Keratinocyte (primary cell): ENCODE data around the gene GPR42. TPM values are rescaled to one million over a fixed set of nuclear protein-coding genes. Genes with fewer than 3 reads are reported as not detected.

Source experiments
- DNase-seq: peaks from one replicate; pipeline ENCODE4 v3.0.0-alpha.2; 2011; ENCODE audit warnings: low read depth, missing footprints, low spot score
- FAIRE-seq: peaks from 2 replicates; lab custom pipeline; 2011; peaks lifted over from hg19 to GRCh38; lab: Jason Lieb, UNC
- H2AFZ ChIP-seq: 2 replicates; pipeline ENCODE4 v1.6.0; 2012; ENCODE audit warnings: low read length, control low read depth, inconsistent platforms; ENCODE audit not compliant: control insufficient read depth
- H3K27ac ChIP-seq: 2 replicates; pipeline ENCODE4 v1.5.1; 2011; ENCODE audit warnings: low read length; ENCODE audit not compliant: control insufficient read depth, insufficient read depth
- H3K27me3 ChIP-seq: 3 replicates; pipeline ENCODE4 v1.6.0; 2011; ENCODE audit warnings: low read length; ENCODE audit not compliant: control insufficient read depth, insufficient read depth; ENCODE audit errors: extremely low read depth
- H3K36me3 ChIP-seq, 2 experiments: 2 replicates in 1 of 2; 3 replicates in 1 of 2; pipeline ENCODE4 v1.5.1; 2011; ENCODE audit warnings: low read length in 2 of 2, mild to moderate bottlenecking in 1 of 2; ENCODE audit not compliant: control insufficient read depth in 2 of 2, insufficient read depth in 2 of 2; ENCODE audit errors: extremely low read depth in 1 of 2
- H3K4me1 ChIP-seq: 3 replicates; pipeline ENCODE4 v1.5.1; 2011; ENCODE audit warnings: low read length; ENCODE audit not compliant: control insufficient read depth, insufficient read depth; ENCODE audit errors: extremely low read depth
- H3K4me2 ChIP-seq: 3 replicates; pipeline ENCODE4 v1.6.0; 2011; ENCODE audit warnings: low read depth, low read length; ENCODE audit not compliant: control insufficient read depth, insufficient read depth; ENCODE audit errors: extremely low read depth
- H3K4me3 ChIP-seq, 3 experiments: fragments of 200-600 bp in 1 of 3; sonication (generic) in 1 of 3; 2 replicates in 2 of 3; 3 replicates in 1 of 3; pipeline ENCODE4 v1.5.1; 2011 to 2016; ENCODE audit warnings: low read length in 3 of 3, mild to moderate bottlenecking in 3 of 3, control low read depth in 2 of 3, inconsistent platforms in 1 of 3, low read depth in 1 of 3, mixed read lengths in 1 of 3, mixed run types in 1 of 3, moderate library complexity in 1 of 3; ENCODE audit not compliant: control insufficient read depth in 2 of 3, insufficient read depth in 2 of 3; ENCODE audit errors: extremely low read depth in 1 of 3
- H3K79me2 ChIP-seq: 2 replicates; pipeline ENCODE4 v1.6.0; 2012; ENCODE audit warnings: low read length; ENCODE audit not compliant: control insufficient read depth, insufficient read depth
- H3K9ac ChIP-seq: 3 replicates; pipeline ENCODE4 v1.6.0; 2011; ENCODE audit warnings: low read length; ENCODE audit not compliant: control insufficient read depth, insufficient read depth; ENCODE audit errors: extremely low read depth
- H3K9me1 ChIP-seq: 3 replicates; pipeline ENCODE4 v1.6.0; 2011; ENCODE audit warnings: low read length; ENCODE audit not compliant: control insufficient read depth, insufficient read depth; ENCODE audit errors: extremely low read depth
- H3K9me3 ChIP-seq: 2 replicates; pipeline ENCODE4 v1.5.1; 2012; ENCODE audit warnings: low read depth, low read length; ENCODE audit not compliant: control insufficient read depth
- H4K20me1 ChIP-seq: 3 replicates; pipeline ENCODE4 v1.6.0; 2011; ENCODE audit warnings: low read length; ENCODE audit not compliant: control insufficient read depth, insufficient read depth; ENCODE audit errors: extremely low read depth
- CTCF ChIP-seq, 3 experiments: IDR thresholded peaks in 1 of 3; conservative IDR thresholded peaks in 1 of 3; optimal IDR thresholded peaks in 1 of 3; 2 replicates in 2 of 3; 3 replicates in 1 of 3; pipeline versions ENCODE3 to v1.5.1; 2011; ENCODE audit warnings: low read length in 3 of 3, mild to moderate bottlenecking in 3 of 3, moderate library complexity in 2 of 3, control low read depth in 1 of 3, inconsistent platforms in 1 of 3; ENCODE audit not compliant: insufficient read depth in 2 of 3; ENCODE audit errors: extremely low read depth in 1 of 3
- EZH2 ChIP-seq: IDR thresholded peaks from one replicate; pipeline ENCODE4 v1.6.1; 2012; ENCODE audit warnings: inconsistent platforms, mild to moderate bottlenecking, low read length, moderate library complexity
- dilution Hi-C: fragments of 300-500 bp; cut with MboI; formaldehyde crosslinking; loops from one replicate; pipeline ENCODE4 v1.7.0; 2020; ENCODE audit warnings: low sequenced_read_pairs; ENCODE audit not compliant: extremely low pct_ligation_motif_present
- polyA plus RNA-seq, 5 experiments: library from polyadenylated mRNA; depleted of rRNA in 3 of 5; stranded (reverse) in 3 of 5; stranded (forward) in 1 of 5; unstranded in 1 of 5; fragments of >200 nt; gene quantifications; 1 replicate in 1 of 5; 2 replicates in 3 of 5; 3 replicates in 1 of 5; pipeline versions ENCODE4 v1.2.1 to v1.2.3, GENCODE V29; 2011 to 2012; ENCODE audit warnings: missing spikeins in 2 of 5, low read depth in 1 of 5, low replicate concordance in 1 of 5

GPR42 gene
- polyA plus RNA-seq, 1 donor (not counting 4 experiments of a cell fraction or from before 2014, with no cell fraction given): not detected

- dilution Hi-C loops: no loop called here
These were observed 9.9 kb upstream of the GPR42 start for GRCh38 chr19:35360880-35361420.

GRCh38 chr19:35362261-35363000 lies 8.4 kb upstream of the GPR42 start:
- no peaks in the 10 kb centered on the region for H3K36me3 ChIP-seq
- no peak for FAIRE-seq
- dilution Hi-C loops: no loop called here
- no peak overlapping the region for H2AFZ ChIP-seq
- H3K9ac ChIP-seq: no peak overlapping the region
- no peak overlapping the region for H3K27ac ChIP-seq
- peaks cover 5% of the 10 kb centered on the region for H3K27me3 ChIP-seq
- DNase-seq: no peak
- H3K4me3 ChIP-seq: no peak overlapping the region
- no peaks in the 10 kb centered on the region for H3K4me1 ChIP-seq
- H3K79me2 ChIP-seq: no peaks in the 10 kb centered on the region
- H3K9me1 ChIP-seq: no peaks in the 10 kb centered on the region
- no peaks in the 10 kb centered on the region for H3K9me3 ChIP-seq
- H4K20me1 ChIP-seq: no peaks in the 10 kb centered on the region
- no peak overlapping the region for H3K4me2 ChIP-seq
- TF ChIP-seq CTCF (optimal IDR thresholded peaks at IDR 0.05 in 1 of 3, IDR thresholded peaks at IDR 0.05 in 1 of 3, conservative IDR thresholded peaks at IDR 0.05 in 1 of 3; ENCODE audit: extremely low read depth in 1 of 3, insufficient read depth in 2 of 3, low read length in 3 of 3): no peak
- TF ChIP-seq EZH2: no peak

More at GRCh38 chr19:35360880-35361420, 9.9 kb upstream of the GPR42 start:
- H3K9ac ChIP-seq: no peak overlapping the region
- H2AFZ ChIP-seq: no peak overlapping the region
- no peaks in the 10 kb centered on the region for H3K4me1 ChIP-seq
- H3K79me2 ChIP-seq: no peaks in the 10 kb centered on the region
- H3K4me2 ChIP-seq: no peak overlapping the region
- DNase-seq (no peak), FAIRE-seq (no peak)
- no peaks in the 10 kb centered on the region for H3K36me3 ChIP-seq
- no peak overlapping the region for H3K27ac ChIP-seq
- peaks cover 6% of the 10 kb centered on the region for H3K27me3 ChIP-seq
- H3K9me3 ChIP-seq: no peaks in the 10 kb centered on the region
- H4K20me1 ChIP-seq: no peaks in the 10 kb centered on the region
- no peak for TF ChIP-seq CTCF (optimal IDR thresholded peaks at IDR 0.05 in 1 of 3, IDR thresholded peaks at IDR 0.05 in 1 of 3, conservative IDR thresholded peaks at IDR 0.05 in 1 of 3; ENCODE audit: extremely low read depth in 1 of 3, insufficient read depth in 2 of 3, low read length in 3 of 3)
- TF ChIP-seq EZH2: no peak
- H3K9me1 ChIP-seq: no peaks in the 10 kb centered on the region
- no peak overlapping the region for H3K4me3 ChIP-seq
